ENCODE results near the gene ADAD1.

ADAD1 gene

DNA sequence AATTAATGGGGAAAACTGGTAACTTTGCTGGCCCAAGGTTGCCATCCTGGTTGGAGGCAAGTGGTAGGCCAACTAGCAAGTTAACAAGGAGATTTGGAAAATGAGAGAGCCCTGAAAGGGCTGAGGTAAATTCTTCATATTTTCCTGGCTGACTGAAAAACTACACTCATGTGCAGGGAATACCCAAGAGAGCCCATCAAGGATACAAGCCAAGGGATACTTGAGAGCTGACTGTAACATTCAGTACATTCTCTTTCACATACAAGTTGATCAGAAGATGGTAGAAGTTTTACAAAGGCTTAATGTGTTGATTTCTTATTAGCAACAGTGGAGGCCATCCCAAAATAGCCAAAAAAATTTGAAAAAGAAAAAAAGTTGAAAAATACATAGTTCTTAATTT, 44.4 kb downstream of the ADAD1 start:
- POLR2A ChIA-PET = no interaction called here
- CTCF ChIA-PET = no interaction called here
- TF ChIP-seq FOXK2 (IDR thresholded peaks at IDR 0.05) (no peak), BHLHE40 (IDR thresholded peaks at IDR 0.05; ENCODE audit: borderline replicate concordance) (no peak), FOXM1 (IDR thresholded peaks at IDR 0.05; ENCODE audit: borderline replicate concordance) (no peak)
- no peak for DNase-seq (ENCODE audit: extremely low spot score)

GRCh38 chr4:122431351-122431750, 52.5 kb downstream of the ADAD1 start:
- POLR2A ChIA-PET = no interaction called here
- CTCF ChIA-PET = no interaction called here
- TF ChIP-seq FOXM1 (IDR thresholded peaks at IDR 0.05; ENCODE audit: borderline replicate concordance) = no peak
- TF ChIP-seq NFRKB (IDR thresholded peaks at IDR 0.05) = no peak
- DNase-seq (ENCODE audit: extremely low spot score) = no peak

DNA sequence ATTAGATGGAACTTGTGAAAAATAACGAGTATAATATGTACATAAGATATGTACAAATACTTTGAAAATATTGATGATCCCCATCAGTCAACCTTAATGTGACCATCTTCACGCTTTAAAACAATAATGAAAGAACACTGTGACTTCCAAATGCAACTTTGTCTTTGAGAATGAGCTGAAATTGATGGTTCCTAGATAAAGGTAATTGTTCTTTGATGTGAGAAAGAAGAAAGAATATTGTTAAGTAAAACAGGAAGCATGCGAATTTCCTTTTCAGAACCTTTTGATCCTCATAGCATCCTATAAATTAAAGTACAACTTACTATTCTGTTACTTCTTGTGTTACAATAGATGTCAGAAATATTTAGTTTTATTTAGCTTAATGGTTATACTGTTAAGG, 55.5 kb downstream of the ADAD1 start:
- DNase-seq (ENCODE audit: extremely low spot score) = no peak
- CTCF ChIA-PET = no interaction called here
- POLR2A ChIA-PET = no interaction called here
- TF ChIP-seq NFRKB (IDR thresholded peaks at IDR 0.05) = no peak
- TF ChIP-seq FOXM1 (IDR thresholded peaks at IDR 0.05; ENCODE audit: borderline replicate concordance) = no peak

GRCh38 chr4:122450847-122451246, 72.0 kb downstream of the ADAD1 start:
- POLR2A ChIA-PET = no interaction called here
- CTCF ChIA-PET = no interaction called here
- TF ChIP-seq FOXM1 (IDR thresholded peaks at IDR 0.05; ENCODE audit: borderline replicate concordance) = no peak
- TF ChIP-seq L3MBTL2 (conservative IDR thresholded peaks at IDR 0.05) = no peak
- TF ChIP-seq SP1 (IDR thresholded peaks at IDR 0.05) = no peak
- no peak for TF ChIP-seq SUZ12 (IDR thresholded peaks at IDR 0.05)
- TF ChIP-seq FOXK2 (IDR thresholded peaks at IDR 0.05) = no peak
- no peak for TF ChIP-seq ELF4 (IDR thresholded peaks at IDR 0.05)
- no peak for TF ChIP-seq TARDBP (IDR thresholded peaks at IDR 0.05)
- TF ChIP-seq FOXA1 (IDR thresholded peaks at IDR 0.05) = no peak
- TF ChIP-seq LEF1 (IDR thresholded peaks at IDR 0.05; ENCODE audit: borderline replicate concordance) = no peak
- TF ChIP-seq BHLHE40 (IDR thresholded peaks at IDR 0.05; ENCODE audit: borderline replicate concordance) = no peak
- TF ChIP-seq CTBP1 (IDR thresholded peaks at IDR 0.05; ENCODE audit: borderline replicate concordance) = no peak
- TF ChIP-seq ARNT (IDR thresholded peaks at IDR 0.05) = no peak
- TF ChIP-seq ZNF384 (IDR thresholded peaks at IDR 0.05) = no peak
- TF ChIP-seq NFRKB (IDR thresholded peaks at IDR 0.05) = no peak
- no peak for TF ChIP-seq PKNOX1 (IDR thresholded peaks at IDR 0.05)
- DNase-seq (ENCODE audit: extremely low spot score) = peak; percentile 35

DNA sequence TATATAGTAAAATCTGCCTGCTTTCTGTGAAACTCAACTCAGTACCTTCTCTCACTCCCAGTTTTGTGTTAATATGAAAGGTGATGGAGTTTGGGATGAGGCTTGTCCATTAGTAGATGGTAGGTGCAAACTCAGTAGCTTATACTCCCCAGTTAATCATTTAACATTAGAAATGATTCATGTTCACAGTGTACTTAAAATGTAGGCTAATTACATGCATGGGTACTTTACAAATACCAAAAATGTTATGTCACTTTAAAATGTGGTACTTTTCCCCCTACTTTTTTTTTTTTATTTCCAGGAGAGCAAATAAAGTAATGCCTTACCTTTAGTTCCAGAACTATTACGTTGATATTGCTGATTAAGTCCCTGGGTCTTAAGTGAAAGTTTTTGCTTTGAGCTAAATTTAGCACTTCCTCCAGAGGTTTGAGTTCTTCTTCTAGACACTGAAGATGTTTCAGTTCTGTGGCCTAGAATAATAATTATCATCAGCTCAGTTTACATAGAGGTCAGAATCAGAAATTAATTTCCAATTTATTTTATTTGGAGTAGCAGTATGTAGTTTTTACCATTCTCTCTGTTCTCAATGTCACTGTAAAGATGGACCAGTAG, 74.7 kb downstream of the ADAD1 start:
- ChIA-PET POLR2A (no interaction called here), CTCF (no interaction called here)
- TF ChIP-seq NFRKB (IDR thresholded peaks at IDR 0.05) = no peak
- no peak for TF ChIP-seq PKNOX1 (IDR thresholded peaks at IDR 0.05)
- no peak for TF ChIP-seq SUZ12 (IDR thresholded peaks at IDR 0.05)
- TF ChIP-seq ZNF384 (IDR thresholded peaks at IDR 0.05) = no peak
- no peak for TF ChIP-seq FOXA1 (IDR thresholded peaks at IDR 0.05)
- no peak for TF ChIP-seq FOXM1 (IDR thresholded peaks at IDR 0.05; ENCODE audit: borderline replicate concordance)
- no peak for TF ChIP-seq BHLHE40 (IDR thresholded peaks at IDR 0.05; ENCODE audit: borderline replicate concordance)
- no peak for TF ChIP-seq CTBP1 (IDR thresholded peaks at IDR 0.05; ENCODE audit: borderline replicate concordance)
- no peak for TF ChIP-seq HDGF (IDR thresholded peaks at IDR 0.05; ENCODE audit: borderline replicate concordance)
- TF ChIP-seq TARDBP (IDR thresholded peaks at IDR 0.05) = no peak
- no peak for TF ChIP-seq L3MBTL2 (conservative IDR thresholded peaks at IDR 0.05)
- TF ChIP-seq FOXK2 (IDR thresholded peaks at IDR 0.05) = no peak
- no peak for DNase-seq (ENCODE audit: extremely low spot score)

DNA sequence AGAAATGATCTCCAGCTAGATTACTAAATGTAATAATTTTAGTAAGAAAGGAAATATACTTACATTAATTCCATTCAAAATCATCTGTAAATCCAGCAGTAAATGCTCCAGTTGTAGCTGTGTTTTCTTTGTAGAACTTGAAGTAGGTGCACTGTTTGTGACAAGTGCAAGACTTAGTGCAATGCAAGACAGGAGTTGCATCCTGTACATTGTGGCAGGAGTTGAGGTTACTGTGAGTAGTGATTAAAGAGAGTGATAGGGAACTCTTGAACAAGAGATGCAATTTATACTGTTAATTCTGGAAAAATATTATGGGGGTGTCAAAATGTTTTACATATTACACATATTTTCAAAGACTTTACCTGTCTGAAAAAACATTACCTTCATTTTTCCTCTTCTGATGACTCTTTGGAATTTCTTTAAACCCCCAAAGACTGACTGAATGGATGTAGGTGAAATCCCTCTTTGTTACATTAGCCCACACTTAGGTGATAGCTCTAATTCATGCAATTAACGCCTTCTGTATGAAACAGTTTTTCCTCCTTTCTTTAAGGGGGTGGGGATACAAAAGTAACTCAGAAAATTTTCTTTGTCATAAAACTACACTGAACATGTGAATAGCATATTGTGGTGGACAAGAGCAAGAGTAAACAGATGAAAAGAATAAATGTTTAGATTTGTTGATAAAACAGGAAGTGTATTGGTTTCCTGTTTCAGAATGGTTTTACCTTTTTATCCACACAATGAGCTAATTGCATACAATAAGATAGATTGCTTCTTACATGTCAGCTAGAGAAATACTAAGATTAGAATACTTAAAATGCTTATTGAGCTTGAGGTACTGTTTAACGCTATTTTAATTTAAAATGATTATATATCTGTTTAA, 77.7 kb downstream of the ADAD1 start, which contains the start of gene IL2:
Gene IL2, minus strand, starts transcription at position 495 of the 886 bp plus-strand sequence. Its CDS starts 285 bp downstream, at position 210.
- CTCF ChIA-PET = interaction anchor here (0.6 kb wide), 1 partner anchor 154 kb away, joined by 5 read pairs; no protein-coding TSS in a partner anchor
- POLR2A ChIA-PET = no interaction called here
- DNase-seq (ENCODE audit: extremely low spot score) = no peak
- no peak for TF ChIP-seq CTBP1 (IDR thresholded peaks at IDR 0.05; ENCODE audit: borderline replicate concordance)
- no peak for TF ChIP-seq FOXM1 (IDR thresholded peaks at IDR 0.05; ENCODE audit: borderline replicate concordance)
- no peak for TF ChIP-seq HDGF (IDR thresholded peaks at IDR 0.05; ENCODE audit: borderline replicate concordance)
- TF ChIP-seq TARDBP (IDR thresholded peaks at IDR 0.05) = no peak
- no peak for TF ChIP-seq LEF1 (IDR thresholded peaks at IDR 0.05; ENCODE audit: borderline replicate concordance)
- TF ChIP-seq ELF4 (IDR thresholded peaks at IDR 0.05) = no peak
- TF ChIP-seq PKNOX1 (IDR thresholded peaks at IDR 0.05) = no peak
- no peak for TF ChIP-seq L3MBTL2 (conservative IDR thresholded peaks at IDR 0.05)
- no peak for TF ChIP-seq FOXK2 (IDR thresholded peaks at IDR 0.05)
- TF ChIP-seq FOXA1 (IDR thresholded peaks at IDR 0.05) = no peak
- no peak for TF ChIP-seq ARNT (IDR thresholded peaks at IDR 0.05)
- no peak for TF ChIP-seq SP1 (IDR thresholded peaks at IDR 0.05)
- TF ChIP-seq BHLHE40 (IDR thresholded peaks at IDR 0.05; ENCODE audit: borderline replicate concordance) = no peak
